Nephron progenitor cell (in vitro differentiated cells): ENCODE results near the gene MKX.

Experiments used
- DNase-seq: peaks from one replicate; pipeline ENCODE4 v3.0.0; 2021
- H3K27ac Mint-ChIP-seq: 2 replicates; pipeline ENCODE4 v1.8.0; 2021; ENCODE audit warnings: mild to moderate bottlenecking, moderate library complexity, mixed read lengths
- H3K27me3 Mint-ChIP-seq: 2 replicates; pipeline ENCODE4 v1.8.0; 2021; ENCODE audit warnings: mild to moderate bottlenecking, low read depth, mixed read lengths; ENCODE audit not compliant: poor library complexity
- H3K36me3 Mint-ChIP-seq: 2 replicates; pipeline ENCODE4 v1.8.0; 2021; ENCODE audit warnings: low read depth, mixed read lengths
- H3K4me1 Mint-ChIP-seq: 2 replicates; pipeline ENCODE4 v1.8.0; 2021; ENCODE audit warnings: mixed read lengths
- H3K4me3 Mint-ChIP-seq: 2 replicates; pipeline ENCODE4 v1.8.0; 2021; ENCODE audit warnings: mild to moderate bottlenecking, moderate library complexity, mixed read lengths
- H3K9me3 Mint-ChIP-seq: 2 replicates; pipeline ENCODE4 v1.8.0; 2021; ENCODE audit warnings: mild to moderate bottlenecking, moderate library complexity, mixed read lengths
- TF ChIP-seq, protein P1 (sequence below): fragments of 200-600 bp; sonication (generic); IDR thresholded peaks from 2 replicates; pipeline ENCODE4 v1.5.0; 2021; ENCODE audit warnings: antibody characterized with exemption

Gene MKX

DNA sequence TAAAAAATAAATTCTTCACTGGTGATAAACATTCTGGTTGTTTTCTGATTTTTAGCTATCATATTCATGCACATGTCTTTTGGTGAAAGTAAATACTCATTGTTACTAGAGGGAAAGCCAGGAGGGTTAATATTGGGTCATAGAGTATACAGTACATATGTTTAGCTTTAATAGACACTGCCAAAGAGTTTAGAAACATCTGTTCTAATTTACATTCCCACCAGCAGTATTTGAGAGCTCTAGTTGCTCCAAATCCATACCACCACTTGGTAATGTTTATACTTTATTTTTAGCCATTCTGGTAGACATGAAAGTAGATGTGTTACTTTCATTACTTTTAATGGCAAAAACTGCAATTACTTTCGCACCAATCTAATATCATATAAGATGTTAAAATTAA, 108.8 kb downstream of the MKX start:
- no peaks in the 10 kb centered on the region for H3K4me1 Mint-ChIP-seq
- H3K9me3 Mint-ChIP-seq, result no peaks in the 10 kb centered on the region
- no peak overlapping the region for H3K27ac Mint-ChIP-seq
- H3K27me3 Mint-ChIP-seq, result no peaks in the 10 kb centered on the region
- DNase-seq, result no peak
- TF ChIP-seq, protein P1, sequence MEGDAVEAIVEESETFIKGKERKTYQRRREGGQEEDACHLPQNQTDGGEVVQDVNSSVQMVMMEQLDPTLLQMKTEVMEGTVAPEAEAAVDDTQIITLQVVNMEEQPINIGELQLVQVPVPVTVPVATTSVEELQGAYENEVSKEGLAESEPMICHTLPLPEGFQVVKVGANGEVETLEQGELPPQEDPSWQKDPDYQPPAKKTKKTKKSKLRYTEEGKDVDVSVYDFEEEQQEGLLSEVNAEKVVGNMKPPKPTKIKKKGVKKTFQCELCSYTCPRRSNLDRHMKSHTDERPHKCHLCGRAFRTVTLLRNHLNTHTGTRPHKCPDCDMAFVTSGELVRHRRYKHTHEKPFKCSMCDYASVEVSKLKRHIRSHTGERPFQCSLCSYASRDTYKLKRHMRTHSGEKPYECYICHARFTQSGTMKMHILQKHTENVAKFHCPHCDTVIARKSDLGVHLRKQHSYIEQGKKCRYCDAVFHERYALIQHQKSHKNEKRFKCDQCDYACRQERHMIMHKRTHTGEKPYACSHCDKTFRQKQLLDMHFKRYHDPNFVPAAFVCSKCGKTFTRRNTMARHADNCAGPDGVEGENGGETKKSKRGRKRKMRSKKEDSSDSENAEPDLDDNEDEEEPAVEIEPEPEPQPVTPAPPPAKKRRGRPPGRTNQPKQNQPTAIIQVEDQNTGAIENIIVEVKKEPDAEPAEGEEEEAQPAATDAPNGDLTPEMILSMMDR, result no peak
- no peaks in the 10 kb centered on the region for H3K36me3 Mint-ChIP-seq
- no peak overlapping the region for H3K4me3 Mint-ChIP-seq

GRCh38 chr10:27635699-27636270, 109.8 kb downstream of the MKX start:
- Mint-ChIP-seq H3K9me3 (no peaks in the 10 kb centered on the region), H3K27ac (no peak overlapping the region), H3K4me3 (no peak overlapping the region), H3K36me3 (no peaks in the 10 kb centered on the region), H3K4me1 (no peaks in the 10 kb centered on the region), H3K27me3 (peaks cover 4% of the 10 kb centered on the region)
- TF ChIP-seq, protein P1, result no peak
- no peak for DNase-seq

- H3K27ac Mint-ChIP-seq, result no peak overlapping the region
- no peaks in the 10 kb centered on the region for H3K9me3 Mint-ChIP-seq
- no peaks in the 10 kb centered on the region for H3K4me1 Mint-ChIP-seq
- no peak overlapping the region for H3K4me3 Mint-ChIP-seq
- H3K27me3 Mint-ChIP-seq, result peaks cover 6% of the 10 kb centered on the region
- TF ChIP-seq, protein P1, result no peak
- no peak for DNase-seq
- H3K36me3 Mint-ChIP-seq, result no peaks in the 10 kb centered on the region
These were observed 110.3 kb downstream of the MKX start for GRCh38 chr10:27635290-27635689.

DNA sequence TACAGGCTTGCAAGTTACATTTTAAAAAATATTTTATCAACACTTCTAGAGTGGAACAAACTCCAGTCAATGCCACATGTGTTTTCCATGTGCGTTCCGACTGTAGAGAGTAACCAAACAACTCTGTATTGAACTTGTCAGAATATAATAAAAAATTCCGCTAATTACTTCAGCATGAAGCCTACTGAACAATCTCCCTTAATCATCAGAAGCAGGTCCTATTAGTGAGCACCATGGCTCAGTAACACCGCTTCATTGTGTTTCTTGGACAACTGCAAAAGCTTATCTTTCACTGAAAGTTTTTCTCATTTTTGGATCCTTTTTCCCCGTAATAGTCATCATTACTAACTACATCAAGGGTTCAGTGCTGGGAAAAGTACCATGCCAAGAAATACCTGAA, 117.0 kb downstream of the MKX start:
- TF ChIP-seq, protein P1, result no peak
- Mint-ChIP-seq H3K36me3 (no peaks in the 10 kb centered on the region), H3K27me3 (peaks cover 10% of the 10 kb centered on the region), H3K4me3 (no peak overlapping the region), H3K4me1 (peaks cover 18% of the 10 kb centered on the region), H3K9me3 (no peaks in the 10 kb centered on the region), H3K27ac (no peak overlapping the region)
- DNase-seq, result no peak

DNA sequence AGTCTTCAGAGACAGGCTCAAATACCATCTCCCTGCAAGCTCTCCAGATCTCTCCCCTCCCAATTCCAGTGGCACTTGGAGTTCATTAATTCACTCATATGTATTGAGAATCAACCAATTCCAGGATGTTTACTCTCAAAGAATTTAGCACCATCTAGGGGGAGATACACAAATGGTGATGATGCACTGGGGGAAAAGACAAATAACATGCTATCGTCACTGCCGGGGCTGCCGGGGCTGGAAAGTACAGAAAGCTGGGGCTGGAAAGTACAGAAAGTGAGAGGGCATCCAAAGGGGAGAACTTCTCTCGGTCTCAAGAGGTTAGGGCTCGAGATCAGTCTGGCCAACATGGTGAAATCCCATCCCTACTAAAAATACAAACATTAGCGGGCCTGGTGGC, 118.7 kb downstream of the MKX start:
- TF ChIP-seq, protein P1, result no peak
- Mint-ChIP-seq H3K4me3 (no peak overlapping the region), H3K27me3 (peaks cover 14% of the 10 kb centered on the region), H3K36me3 (no peaks in the 10 kb centered on the region), H3K9me3 (no peaks in the 10 kb centered on the region), H3K4me1 (peaks cover 18% of the 10 kb centered on the region), H3K27ac (no peak overlapping the region)
- DNase-seq, result no peak

- Mint-ChIP-seq H3K4me3 (no peak overlapping the region), H3K4me1 (peaks cover 18% of the 10 kb centered on the region), H3K27ac (peak overlapping the region; percentile 64), H3K36me3 (no peaks in the 10 kb centered on the region), H3K9me3 (no peaks in the 10 kb centered on the region), H3K27me3 (peaks cover 10% of the 10 kb centered on the region)
- DNase-seq, result no peak
- TF ChIP-seq, protein P1, result no peak
These were observed 120.0 kb downstream of the MKX start for GRCh38 chr10:27625452-27626211.
